NK-92 (cell line): ENCODE data around the gene MCM9.

Experiments
- DNase-seq: peaks from one replicate; lab custom pipeline; 2025; ENCODE audit not compliant: unreplicated experiment; lab: John Stamatoyannopoulos, UW

The MCM9 gene

GRCh38 chr6:118804091-118804490 is 130.9 kb downstream of the MCM9 start:
- DNase-seq, result no peak

GRCh38 chr6:118801257-118801656 is 133.7 kb downstream of the MCM9 start:
- no peak for DNase-seq

DNA sequence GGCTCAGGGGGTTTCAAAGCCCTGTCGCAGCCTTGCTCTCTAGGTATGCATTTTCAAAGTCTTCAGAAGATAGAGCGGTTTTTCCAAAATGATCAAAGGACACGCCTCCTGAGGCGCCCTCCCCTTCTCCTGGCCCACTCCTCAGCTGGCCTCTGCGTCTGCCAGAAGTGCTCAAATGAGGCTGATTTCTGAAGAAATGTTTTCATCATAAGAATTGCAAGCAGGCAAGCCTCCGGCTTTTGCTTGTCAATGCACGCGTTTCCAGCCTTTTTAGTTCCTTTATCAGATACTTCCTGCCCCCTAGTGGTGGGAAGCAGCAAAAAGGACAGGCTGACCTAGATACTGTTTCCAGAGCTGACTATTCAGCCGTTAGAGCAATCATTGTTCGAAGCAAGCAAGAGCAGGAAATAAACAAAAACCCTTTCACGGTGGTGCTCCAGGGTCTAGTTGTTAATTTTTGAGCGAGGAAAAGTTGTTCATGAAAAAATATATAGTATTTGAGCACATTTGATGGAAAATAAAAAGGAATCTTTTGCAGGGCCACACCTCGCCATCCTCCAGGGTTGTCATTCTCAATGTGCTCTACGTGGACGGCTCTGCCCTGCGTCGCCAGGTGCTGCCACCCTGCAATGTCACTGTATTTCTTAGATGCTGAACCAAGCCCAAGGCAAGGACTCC is 134.4 kb downstream of the MCM9 start:
- DNase-seq, result no peak

DNA sequence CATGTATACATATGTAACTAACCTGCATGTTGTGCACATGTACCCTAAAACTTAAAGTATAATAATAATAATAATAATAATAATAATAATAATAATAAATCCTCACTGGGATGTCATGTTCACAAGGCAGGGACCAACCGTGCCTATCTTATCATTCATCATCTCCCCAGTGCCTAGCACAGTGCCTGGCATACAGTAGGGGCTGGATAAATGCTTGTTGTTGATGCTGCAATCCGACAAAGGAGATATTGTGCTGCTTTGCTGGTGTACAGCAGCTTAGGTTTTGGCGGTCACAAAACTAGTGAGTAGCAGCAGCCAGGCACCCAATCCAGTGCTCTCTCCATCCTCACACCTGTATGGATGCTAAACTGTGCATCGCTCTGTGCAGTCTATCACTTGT is 135.1 kb downstream of the MCM9 start:
- no peak for DNase-seq

GRCh38 chr6:118796548-118796947 is 138.4 kb downstream of the MCM9 start:
- DNase-seq, result peak; percentile 3

GRCh38 chr6:118791499-118791898 is 143.5 kb downstream of the MCM9 start:
- DNase-seq, result no peak

GRCh38 chr6:118789954-118790353 is 145.0 kb downstream of the MCM9 start:
- no peak for DNase-seq

DNA sequence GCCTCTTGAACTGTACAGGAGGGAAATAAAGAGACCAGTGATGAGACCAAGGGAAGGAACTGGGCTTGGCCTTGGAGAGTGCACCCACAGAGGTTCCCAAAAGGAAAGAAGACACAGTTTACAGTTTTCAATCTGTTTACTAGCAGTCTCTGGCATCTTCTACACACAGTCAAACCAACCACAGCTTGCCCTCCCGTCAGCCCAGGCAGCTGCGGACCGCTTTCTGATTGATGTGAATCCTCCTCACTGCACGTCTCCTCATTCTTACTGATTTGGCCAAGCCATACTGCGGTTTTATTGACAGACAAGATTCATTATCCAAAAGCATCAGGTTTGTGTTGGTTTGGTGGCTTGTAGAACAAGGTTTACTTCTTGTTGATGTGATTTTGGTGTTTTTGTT is 145.5 kb downstream of the MCM9 start:
- no peak for DNase-seq

- no peak for DNase-seq
These were observed 146.3 kb downstream of the MCM9 start for GRCh38 chr6:118788702-118789101.

GRCh38 chr6:118787724-118788423 is 147.1 kb downstream of the MCM9 start:
- no peak for DNase-seq

DNA sequence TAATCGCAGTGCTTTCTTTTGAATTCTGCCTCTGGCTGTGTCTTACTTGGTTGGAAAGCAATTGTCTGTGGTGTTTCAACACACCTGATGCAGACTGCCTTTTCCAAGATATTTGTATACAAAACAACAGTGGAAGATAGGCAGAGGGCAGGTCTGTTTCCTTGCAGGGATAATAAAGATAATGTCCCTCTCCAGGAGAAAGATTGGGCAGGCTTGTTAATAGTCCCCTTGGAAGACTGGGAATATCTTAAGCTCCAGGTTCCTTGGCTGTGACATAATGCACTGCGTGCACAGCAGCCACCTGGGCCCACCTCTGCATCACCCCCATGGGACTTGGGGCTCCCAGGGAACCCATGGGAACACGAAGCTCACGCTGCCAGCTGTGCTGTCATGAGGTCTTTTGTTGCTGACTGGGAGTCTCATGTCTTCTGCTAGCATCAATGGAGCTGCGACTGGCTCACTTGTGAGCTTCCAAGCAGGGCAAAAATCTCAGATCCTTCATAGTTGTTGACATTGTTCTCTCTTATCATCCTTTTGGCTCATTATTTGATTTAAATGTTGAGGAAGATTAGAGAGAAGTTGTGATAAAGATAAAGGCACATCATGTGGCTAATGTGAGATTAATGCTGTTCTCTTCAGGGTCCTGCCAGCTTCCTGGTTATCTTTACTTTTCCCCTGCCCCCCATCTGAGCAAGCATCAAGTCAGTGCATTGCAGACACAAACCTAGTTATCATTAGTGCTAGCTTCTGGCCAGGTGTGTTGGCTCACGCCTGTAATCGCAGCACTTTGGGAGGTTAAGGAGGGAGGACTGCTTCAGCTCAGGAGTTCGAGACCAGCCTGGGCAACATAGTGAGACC is 148.1 kb downstream of the MCM9 start:
- no peak for DNase-seq

GRCh38 chr6:118785601-118786000 is 149.4 kb downstream of the MCM9 start:
- no peak for DNase-seq

DNA sequence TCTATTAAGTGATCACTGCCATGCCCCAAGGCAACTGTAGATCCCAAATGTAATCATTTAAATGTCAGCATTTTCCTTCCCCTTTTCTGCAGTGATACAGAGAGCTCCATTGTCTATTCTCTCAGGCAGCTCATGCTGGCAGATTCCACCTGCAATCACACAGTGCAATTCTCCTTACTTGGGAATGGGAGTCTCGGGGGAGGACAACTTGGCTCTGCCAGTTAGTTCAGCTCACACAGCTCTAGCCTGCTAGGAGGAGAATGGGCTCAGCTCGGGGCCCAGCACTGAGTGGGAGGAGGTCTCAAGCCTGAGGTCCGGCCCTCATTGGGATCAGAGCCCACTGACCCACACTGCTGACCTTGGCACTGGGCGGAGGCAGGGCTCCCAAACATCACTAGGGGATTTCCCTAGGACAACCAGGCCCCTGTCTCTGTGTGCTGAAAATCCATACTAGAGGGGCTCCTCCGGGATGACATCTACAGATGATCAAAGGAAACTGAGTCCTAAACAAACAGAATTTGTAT is 150.3 kb downstream of the MCM9 start:
- no peak for DNase-seq

GRCh38 chr6:118783931-118784550 is 150.9 kb downstream of the MCM9 start:
- no peak for DNase-seq

- DNase-seq, result no peak
These were observed 152.3 kb downstream of the MCM9 start for GRCh38 chr6:118782651-118783050.

DNA sequence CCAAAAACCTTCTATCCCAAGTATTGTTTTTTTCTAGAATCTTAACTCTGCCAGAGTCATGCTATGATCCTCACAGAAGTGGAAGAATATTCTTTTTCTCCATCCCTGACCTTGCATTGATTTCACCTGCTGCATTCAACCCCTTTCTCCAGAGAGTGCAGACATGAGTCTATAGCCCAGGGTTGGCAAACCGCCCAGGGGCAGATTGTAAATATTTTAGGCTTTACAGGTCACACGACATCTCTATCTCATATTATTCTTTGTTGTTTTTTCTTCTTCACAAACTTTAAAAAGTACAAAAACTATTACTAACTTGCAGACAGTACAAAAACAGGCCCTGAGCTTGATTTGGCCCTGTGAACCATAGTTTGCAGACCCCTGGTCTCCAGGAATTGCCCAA is 153.1 kb downstream of the MCM9 start:
- no peak for DNase-seq

- no peak for DNase-seq
These were observed 154.3 kb downstream of the MCM9 start for GRCh38 chr6:118780668-118781067.

DNA sequence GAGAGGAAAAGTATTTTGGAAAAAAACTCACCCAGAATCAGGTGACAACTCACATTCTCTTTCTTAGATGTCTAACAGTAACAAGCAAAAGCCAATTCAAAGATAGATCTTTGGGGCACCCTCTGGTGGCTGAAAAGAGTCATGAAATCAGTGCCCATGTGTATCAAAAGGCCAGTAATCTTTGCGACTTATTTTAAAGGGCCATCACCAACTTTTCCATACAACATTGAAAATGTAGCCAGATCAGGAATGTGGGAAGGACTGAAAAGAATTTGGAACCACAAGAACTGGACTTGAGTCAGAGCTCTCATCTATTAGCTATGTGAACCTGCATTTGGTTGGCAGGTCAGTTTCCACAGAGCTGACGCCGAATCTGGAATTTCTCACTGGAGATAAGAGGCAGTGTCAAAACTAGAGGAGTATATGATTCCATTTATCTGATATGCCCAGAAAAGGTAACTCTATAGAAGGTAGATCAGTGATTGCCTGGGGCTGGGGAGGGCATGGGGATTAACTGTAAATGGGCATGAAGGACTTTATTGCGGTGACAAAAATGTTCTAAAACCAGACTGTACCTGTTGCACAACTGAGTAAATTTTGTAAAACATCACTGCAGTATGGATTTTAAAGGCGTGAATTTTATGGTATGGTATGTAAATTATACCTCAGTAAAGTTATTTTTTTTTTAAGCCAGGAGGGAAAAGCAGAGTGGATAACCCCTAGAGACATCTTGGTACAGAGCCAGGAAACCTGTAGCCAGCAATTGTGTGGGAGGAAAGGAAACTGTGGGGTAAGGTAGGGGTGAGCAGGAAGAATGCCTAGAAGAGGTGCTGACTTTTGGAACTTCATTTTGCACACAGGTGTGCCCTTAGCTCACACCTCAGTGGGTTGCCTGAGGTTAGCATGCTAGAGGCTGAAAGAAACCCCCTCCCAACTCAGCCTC is 158.1 kb downstream of the MCM9 start:
- DNase-seq, result peak; percentile 1

- DNase-seq, result no peak
These were observed 159.6 kb downstream of the MCM9 start for GRCh38 chr6:118775381-118775780.

- no peak for DNase-seq
These were observed 160.4 kb downstream of the MCM9 start for GRCh38 chr6:118774581-118774980.
